GM23338 (cell line): ENCODE data around the gene GPR156. TPM values are rescaled to one million over a fixed set of nuclear protein-coding genes. Genes with fewer than 3 reads are reported as not detected.

Experiments used
- ATAC-seq: fragments of 200-7000 bp; cut with Tn5 transposase; 3 replicates; pipeline ENCODE4 v1.9.1; 2020
- DNase-seq: peaks from one replicate; pipeline ENCODE4 v3.0.0-alpha.2; 2015; ENCODE audit warnings: low spot score
- H2AFZ ChIP-seq: fragments of 200-600 bp; sonication (generic); 2 replicates; pipeline ENCODE4 v1.8.0; 2016; ENCODE audit warnings: antibody characterized with exemption, mild to moderate bottlenecking, moderate library complexity
- H3F3A ChIP-seq: fragments of 200-600 bp; sonication (generic); replicated peaks from 2 replicates; pipeline ENCODE4 v1.8.0; 2017; ENCODE audit warnings: antibody characterized with exemption, mixed run types, low read depth
- H3K27ac ChIP-seq: fragments of 200-600 bp; sonication (generic); 2 replicates; pipeline ENCODE4 v1.6.1; 2016; ENCODE audit warnings: low read depth
- H3K27me3 ChIP-seq: fragments of 200-600 bp; sonication (generic); 2 replicates; pipeline ENCODE4 v1.8.0; 2016; ENCODE audit warnings: mild to moderate bottlenecking, mixed run types, moderate library complexity; ENCODE audit not compliant: insufficient read depth
- H3K36me3 ChIP-seq: fragments of 200-600 bp; sonication (generic); 2 replicates; pipeline ENCODE4 v1.8.0; 2016; ENCODE audit warnings: mild to moderate bottlenecking; ENCODE audit not compliant: insufficient read depth
- H3K4me1 ChIP-seq: fragments of 200-600 bp; sonication (generic); 2 replicates; pipeline ENCODE4 v1.8.0; 2016; ENCODE audit warnings: mild to moderate bottlenecking, moderate library complexity; ENCODE audit not compliant: insufficient read depth
- H3K4me2 ChIP-seq: fragments of 200-600 bp; sonication (generic); 2 replicates; pipeline ENCODE4 v1.7.1; 2017; ENCODE audit warnings: mixed run types
- H3K4me3 ChIP-seq: fragments of 200-600 bp; sonication (generic); 2 replicates; pipeline ENCODE4 v1.6.1; 2016; ENCODE audit warnings: mixed run types
- H3K79me2 ChIP-seq: fragments of 200-600 bp; sonication (generic); replicated peaks from 2 replicates; pipeline ENCODE4 v1.8.0; 2017; ENCODE audit warnings: mild to moderate bottlenecking; ENCODE audit not compliant: insufficient read depth
- H3K9me2 ChIP-seq: fragments of 200-600 bp; sonication (generic); 2 replicates; pipeline ENCODE4 v1.8.0; 2017; ENCODE audit not compliant: insufficient read depth
- H4K20me1 ChIP-seq: fragments of 200-600 bp; sonication (generic); replicated peaks from 2 replicates; pipeline ENCODE4 v1.8.0; 2017; ENCODE audit warnings: mild to moderate bottlenecking; ENCODE audit not compliant: insufficient read depth
- H3K27ac Mint-ChIP-seq: 2 replicates; pipeline ENCODE4 v1.8.0; 2020; ENCODE audit warnings: inconsistent platforms, mild to moderate bottlenecking, moderate library complexity, mixed read lengths
- H3K27me3 Mint-ChIP-seq: 3 replicates; pipeline ENCODE4 v1.8.0; 2022; ENCODE audit warnings: low read depth, mild to moderate bottlenecking, moderate library complexity, mixed read lengths, inconsistent platforms; ENCODE audit not compliant: insufficient read depth, poor library complexity
- H3K36me3 Mint-ChIP-seq: 3 replicates; pipeline ENCODE4 v1.8.0; 2021; ENCODE audit warnings: low read depth, mild to moderate bottlenecking, inconsistent platforms, moderate library complexity, mixed read lengths
- H3K4me1 Mint-ChIP-seq: 3 replicates; pipeline ENCODE4 v1.8.0; 2020; ENCODE audit warnings: mild to moderate bottlenecking, inconsistent platforms, mixed read lengths
- H3K4me3 Mint-ChIP-seq: 3 replicates; pipeline ENCODE4 v1.8.0; 2021; ENCODE audit warnings: moderate library complexity, mild to moderate bottlenecking, inconsistent platforms, mixed read lengths
- H3K9me3 Mint-ChIP-seq: 3 replicates; pipeline ENCODE4 v1.8.0; 2020; ENCODE audit warnings: moderate library complexity, mild to moderate bottlenecking, inconsistent platforms, mixed read lengths
- CREB1 ChIP-seq: fragments of 250-450 bp; sonication (Bioruptor Pico); IDR thresholded peaks from 2 replicates; pipeline ENCODE4 v1.5.0; 2020; ENCODE audit warnings: low read depth, mild to moderate bottlenecking, moderate library complexity
- EZH2 ChIP-seq: fragments of 200-600 bp; sonication (generic); IDR thresholded peaks from one replicate; pipeline ENCODE4 v1.8.0; 2017; ENCODE audit warnings: antibody characterized with exemption, mild to moderate bottlenecking, low read depth; ENCODE audit not compliant: unreplicated experiment
- ZNF331 ChIP-seq: fragments of 250-450 bp; sonication (Bioruptor Pico); IDR thresholded peaks from 2 replicates; pipeline ENCODE4 v1.5.0; 2020; ENCODE audit warnings: low read depth, mild to moderate bottlenecking, moderate library complexity
- polyA plus RNA-seq: library from polyadenylated mRNA; unstranded; fragments of >200 nt; fragmentation: Nextera tagmentation; extraction: Ambion mirVana; gene quantifications from 2 replicates; pipeline ENCODE4 v1.2.1, GENCODE V29; 2016
- total RNA-seq: library from RNA; depleted of rRNA; stranded (reverse); fragments of >200 nt; shearing (Covaris generic); gene quantifications from 2 replicates; pipeline ENCODE4 v1.2.3, GENCODE V29; 2014
- TF ChIP-seq, protein P1 (sequence below): fragments of 250-450 bp; sonication (Bioruptor Pico); IDR thresholded peaks from 2 replicates; pipeline ENCODE4 v1.5.0; 2020; ENCODE audit warnings: mild to moderate bottlenecking, moderate library complexity
- TF ChIP-seq, protein P2 (sequence below), 2 experiments: fragments of 200-600 bp in 1 of 2; sonication (generic) in 1 of 2; conservative IDR thresholded peaks; 2 replicates each; pipeline versions ENCODE4 v1.5.1 to v1.6.1; 2016 to 2017; ENCODE audit warnings: antibody characterized with exemption in 2 of 2, low read depth in 2 of 2, mild to moderate bottlenecking in 2 of 2, moderate library complexity in 1 of 2

Gene GPR156
- total and polyA plus RNA-seq, 2 experiments from 2014 or later, result 0.50 to 2.5 TPM

DNA sequence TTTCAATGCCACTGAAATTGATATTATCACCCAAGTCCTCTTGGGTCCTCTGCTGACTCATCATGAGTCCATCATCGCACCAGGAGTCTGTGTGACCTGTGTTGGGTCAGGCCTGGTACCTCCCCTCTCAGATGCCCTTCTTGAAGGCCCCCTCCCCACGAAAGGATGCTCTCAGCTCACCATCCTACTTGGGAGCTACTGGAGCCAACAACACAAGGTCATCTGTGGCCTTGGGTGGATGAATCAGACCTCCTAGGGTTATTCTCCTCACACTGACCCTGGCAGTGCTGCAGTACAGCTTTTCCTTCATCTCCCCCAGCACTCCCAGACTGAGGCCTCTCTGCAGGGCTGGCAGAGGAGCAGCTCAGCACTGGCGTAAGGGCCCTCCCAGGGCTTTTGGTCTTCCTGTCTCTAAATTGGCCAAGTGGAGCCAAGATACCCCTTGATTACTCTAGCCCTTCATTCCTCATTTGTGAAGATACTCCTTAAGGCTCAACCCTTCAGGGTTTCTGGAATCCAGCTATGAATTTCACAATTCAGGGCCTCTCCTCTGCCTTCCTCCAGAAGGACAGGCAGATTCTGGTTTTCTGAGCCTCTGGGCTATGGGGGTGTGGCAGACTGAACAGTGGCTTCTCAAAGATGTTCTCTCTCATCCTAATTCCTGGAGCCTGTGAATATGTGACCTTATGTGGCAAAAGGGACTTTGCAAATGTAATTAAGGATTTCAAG lies 110.0 kb downstream of the GPR156 start:
- Mint-ChIP-seq H3K4me3 (no peak overlapping the region), H3K27me3 (no peaks in the 10 kb centered on the region), H3K9me3 (no peaks in the 10 kb centered on the region), H3K4me1 (peaks cover 12% of the 10 kb centered on the region), H3K36me3 (no peaks in the 10 kb centered on the region), H3K27ac (no peak overlapping the region)
- Histone ChIP-seq H3K27ac (no peak overlapping the region), H3K4me3 (no peak overlapping the region), H4K20me1 (no peaks in the 10 kb centered on the region), H3K4me1 (peaks cover 10% of the 10 kb centered on the region), H3K36me3 (no peaks in the 10 kb centered on the region), H2AFZ (no peak overlapping the region), H3K9me2 (no peaks in the 10 kb centered on the region), H3K27me3 (no peaks in the 10 kb centered on the region), H3F3A (no peaks in the 10 kb centered on the region), H3K79me2 (no peaks in the 10 kb centered on the region), H3K4me2 (no peak overlapping the region)
- TF ChIP-seq ZNF331 (CRISPR knock-in tag), result no peak
- no peak for TF ChIP-seq EZH2
- TF ChIP-seq, protein P1, sequence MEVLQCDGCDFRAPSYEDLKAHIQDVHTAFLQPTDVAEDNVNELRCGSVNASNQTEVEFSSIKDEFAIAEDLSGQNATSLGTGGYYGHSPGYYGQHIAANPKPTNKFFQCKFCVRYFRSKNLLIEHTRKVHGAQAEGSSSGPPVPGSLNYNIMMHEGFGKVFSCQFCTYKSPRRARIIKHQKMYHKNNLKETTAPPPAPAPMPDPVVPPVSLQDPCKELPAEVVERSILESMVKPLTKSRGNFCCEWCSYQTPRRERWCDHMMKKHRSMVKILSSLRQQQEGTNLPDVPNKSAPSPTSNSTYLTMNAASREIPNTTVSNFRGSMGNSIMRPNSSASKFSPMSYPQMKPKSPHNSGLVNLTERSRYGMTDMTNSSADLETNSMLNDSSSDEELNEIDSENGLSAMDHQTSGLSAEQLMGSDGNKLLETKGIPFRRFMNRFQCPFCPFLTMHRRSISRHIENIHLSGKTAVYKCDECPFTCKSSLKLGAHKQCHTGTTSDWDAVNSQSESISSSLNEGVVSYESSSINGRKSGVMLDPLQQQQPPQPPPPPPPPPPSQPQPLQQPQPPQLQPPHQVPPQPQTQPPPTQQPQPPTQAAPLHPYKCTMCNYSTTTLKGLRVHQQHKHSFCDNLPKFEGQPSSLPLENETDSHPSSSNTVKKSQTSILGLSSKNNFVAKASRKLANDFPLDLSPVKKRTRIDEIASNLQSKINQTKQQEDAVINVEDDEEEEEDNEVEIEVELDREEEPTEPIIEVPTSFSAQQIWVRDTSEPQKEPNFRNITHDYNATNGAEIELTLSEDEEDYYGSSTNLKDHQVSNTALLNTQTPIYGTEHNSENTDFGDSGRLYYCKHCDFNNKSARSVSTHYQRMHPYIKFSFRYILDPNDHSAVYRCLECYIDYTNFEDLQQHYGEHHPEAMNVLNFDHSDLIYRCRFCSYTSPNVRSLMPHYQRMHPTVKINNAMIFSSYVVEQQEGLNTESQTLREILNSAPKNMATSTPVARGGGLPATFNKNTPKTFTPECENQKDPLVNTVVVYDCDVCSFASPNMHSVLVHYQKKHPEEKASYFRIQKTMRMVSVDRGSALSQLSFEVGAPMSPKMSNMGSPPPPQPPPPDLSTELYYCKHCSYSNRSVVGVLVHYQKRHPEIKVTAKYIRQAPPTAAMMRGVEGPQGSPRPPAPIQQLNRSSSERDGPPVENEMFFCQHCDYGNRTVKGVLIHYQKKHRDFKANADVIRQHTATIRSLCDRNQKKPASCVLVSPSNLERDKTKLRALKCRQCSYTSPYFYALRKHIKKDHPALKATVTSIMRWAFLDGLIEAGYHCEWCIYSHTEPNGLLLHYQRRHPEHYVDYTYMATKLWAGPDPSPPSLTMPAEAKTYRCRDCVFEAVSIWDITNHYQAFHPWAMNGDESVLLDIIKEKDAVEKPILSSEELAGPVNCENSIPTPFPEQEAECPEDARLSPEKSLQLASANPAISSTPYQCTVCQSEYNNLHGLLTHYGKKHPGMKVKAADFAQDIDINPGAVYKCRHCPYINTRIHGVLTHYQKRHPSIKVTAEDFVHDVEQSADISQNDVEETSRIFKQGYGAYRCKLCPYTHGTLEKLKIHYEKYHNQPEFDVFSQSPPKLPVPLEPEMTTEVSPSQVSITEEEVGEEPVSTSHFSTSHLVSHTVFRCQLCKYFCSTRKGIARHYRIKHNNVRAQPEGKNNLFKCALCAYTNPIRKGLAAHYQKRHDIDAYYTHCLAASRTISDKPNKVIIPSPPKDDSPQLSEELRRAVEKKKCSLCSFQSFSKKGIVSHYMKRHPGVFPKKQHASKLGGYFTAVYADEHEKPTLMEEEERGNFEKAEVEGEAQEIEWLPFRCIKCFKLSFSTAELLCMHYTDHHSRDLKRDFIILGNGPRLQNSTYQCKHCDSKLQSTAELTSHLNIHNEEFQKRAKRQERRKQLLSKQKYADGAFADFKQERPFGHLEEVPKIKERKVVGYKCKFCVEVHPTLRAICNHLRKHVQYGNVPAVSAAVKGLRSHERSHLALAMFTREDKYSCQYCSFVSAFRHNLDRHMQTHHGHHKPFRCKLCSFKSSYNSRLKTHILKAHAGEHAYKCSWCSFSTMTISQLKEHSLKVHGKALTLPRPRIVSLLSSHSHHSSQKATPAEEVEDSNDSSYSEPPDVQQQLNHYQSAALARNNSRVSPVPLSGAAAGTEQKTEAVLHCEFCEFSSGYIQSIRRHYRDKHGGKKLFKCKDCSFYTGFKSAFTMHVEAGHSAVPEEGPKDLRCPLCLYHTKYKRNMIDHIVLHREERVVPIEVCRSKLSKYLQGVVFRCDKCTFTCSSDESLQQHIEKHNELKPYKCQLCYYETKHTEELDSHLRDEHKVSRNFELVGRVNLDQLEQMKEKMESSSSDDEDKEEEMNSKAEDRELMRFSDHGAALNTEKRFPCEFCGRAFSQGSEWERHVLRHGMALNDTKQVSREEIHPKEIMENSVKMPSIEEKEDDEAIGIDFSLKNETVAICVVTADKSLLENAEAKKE (CRISPR knock-in tag), result no peak
- TF ChIP-seq, protein P2, sequence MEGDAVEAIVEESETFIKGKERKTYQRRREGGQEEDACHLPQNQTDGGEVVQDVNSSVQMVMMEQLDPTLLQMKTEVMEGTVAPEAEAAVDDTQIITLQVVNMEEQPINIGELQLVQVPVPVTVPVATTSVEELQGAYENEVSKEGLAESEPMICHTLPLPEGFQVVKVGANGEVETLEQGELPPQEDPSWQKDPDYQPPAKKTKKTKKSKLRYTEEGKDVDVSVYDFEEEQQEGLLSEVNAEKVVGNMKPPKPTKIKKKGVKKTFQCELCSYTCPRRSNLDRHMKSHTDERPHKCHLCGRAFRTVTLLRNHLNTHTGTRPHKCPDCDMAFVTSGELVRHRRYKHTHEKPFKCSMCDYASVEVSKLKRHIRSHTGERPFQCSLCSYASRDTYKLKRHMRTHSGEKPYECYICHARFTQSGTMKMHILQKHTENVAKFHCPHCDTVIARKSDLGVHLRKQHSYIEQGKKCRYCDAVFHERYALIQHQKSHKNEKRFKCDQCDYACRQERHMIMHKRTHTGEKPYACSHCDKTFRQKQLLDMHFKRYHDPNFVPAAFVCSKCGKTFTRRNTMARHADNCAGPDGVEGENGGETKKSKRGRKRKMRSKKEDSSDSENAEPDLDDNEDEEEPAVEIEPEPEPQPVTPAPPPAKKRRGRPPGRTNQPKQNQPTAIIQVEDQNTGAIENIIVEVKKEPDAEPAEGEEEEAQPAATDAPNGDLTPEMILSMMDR (conservative IDR thresholded peaks at IDR 0.05; ENCODE audit: low read depth in 2 of 2), result no peak
- TF ChIP-seq CREB1 (CRISPR knock-in tag), result no peak
- DNase-seq (no peak), ATAC-seq (no peak)
